GM10266 (cell line): ENCODE data around the gene TRAPPC2L.

Experiments
- DNase-seq: peaks from one replicate; pipeline ENCODE4 v3.0.0; 2012; ENCODE audit errors: extremely low spot score
- CTCF ChIP-seq: IDR thresholded peaks from 2 replicates; pipeline ENCODE4 v1.5.1; 2012; ENCODE audit warnings: mild to moderate bottlenecking, low read depth; ENCODE audit not compliant: control insufficient read depth, insufficient read depth; ENCODE audit errors: missing control alignments

TRAPPC2L gene

DNA sequence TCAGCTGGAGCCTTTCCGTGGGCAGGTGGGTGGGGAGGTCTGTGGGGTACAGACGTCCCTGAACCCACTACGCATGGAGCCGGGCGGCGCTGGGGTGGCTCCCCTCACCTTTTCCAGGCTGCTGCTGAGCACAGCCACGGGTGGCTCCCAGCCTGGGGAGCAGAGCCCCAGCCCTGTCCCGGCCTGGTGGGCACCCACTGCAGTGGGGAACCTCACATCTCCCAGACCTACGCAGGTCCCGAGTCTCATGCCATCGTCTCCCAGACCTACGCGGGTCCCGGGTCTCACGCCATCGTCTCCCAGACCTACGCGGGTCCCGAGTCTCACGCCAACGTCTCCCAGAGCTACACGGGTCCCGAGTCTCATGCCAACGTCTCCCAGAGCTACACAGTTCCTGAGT is 28.2 kb upstream of the TRAPPC2L start:
- no peak for DNase-seq
- TF ChIP-seq CTCF: no peak

GRCh38 chr16:88830258-88830657 is 26.7 kb upstream of the TRAPPC2L start:
- no peak for TF ChIP-seq CTCF
- DNase-seq: no peak

- no peak for TF ChIP-seq CTCF
Measured at GRCh38 chr16:88830783-88831182, 26.1 kb upstream of the TRAPPC2L start.

DNA sequence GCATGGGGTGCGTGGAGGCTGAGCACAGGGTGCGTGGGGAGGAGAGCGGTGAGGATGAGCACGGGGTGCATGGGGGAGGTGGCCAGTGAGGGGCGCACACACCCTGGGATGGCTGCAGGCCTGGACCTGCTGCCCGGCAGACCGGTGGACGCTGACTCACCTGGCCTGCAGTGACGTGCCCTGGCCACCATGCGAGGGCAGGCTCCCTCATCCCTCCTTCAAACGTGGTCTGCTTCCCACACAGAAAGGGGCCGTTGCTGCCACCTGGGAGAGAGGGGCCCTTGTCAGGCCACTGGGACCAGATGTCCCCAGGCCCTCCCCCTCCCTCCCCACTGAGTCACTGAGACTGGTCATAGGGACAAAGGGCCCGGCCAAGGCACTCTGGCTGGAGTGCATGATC is 25.1 kb upstream of the TRAPPC2L start:
- TF ChIP-seq CTCF: no peak
- no peak for DNase-seq

More at GRCh38 chr16:88830783-88831182, 26.1 kb upstream of the TRAPPC2L start:
- no peak for DNase-seq

DNA sequence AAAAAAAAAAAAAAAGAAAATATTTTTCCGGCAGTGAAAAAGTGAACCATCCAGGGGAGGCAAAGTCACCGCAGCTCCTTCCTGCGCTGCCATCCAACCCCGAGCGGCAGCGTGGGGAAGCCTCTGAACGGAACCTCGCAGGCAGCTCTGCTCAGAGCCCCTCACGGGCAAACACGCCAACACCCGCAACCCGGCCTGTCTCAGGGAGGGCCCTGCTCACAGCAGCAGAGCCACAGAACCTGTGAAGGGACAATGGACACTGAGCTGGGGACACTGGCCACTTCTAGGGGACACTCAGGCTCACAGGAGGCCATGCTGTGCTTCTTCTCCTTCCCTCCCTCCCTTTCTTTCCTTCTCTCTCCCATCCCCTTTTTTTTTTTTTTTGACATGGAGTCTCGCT is 23.8 kb upstream of the TRAPPC2L start:
- DNase-seq: no peak
- TF ChIP-seq CTCF: no peak

DNA sequence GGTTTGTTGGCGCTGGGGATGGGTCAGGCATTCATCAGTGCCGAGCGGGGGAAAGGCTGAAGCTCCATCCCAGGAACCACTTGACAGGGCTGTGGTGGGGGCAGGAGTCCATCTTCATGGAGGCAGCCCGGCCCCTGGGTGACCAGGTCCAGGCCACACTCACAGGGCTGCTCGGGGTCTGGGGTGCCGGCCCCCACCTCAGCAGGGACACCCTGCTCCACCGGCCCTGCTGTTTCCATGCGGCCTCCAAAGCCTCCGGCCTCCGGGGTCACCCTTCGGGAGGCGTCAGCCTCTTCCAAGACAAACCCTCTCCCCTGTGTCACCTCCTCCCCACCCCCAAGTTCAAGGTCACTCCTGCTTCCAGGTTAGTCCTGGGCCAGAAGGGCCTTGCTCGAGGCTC is 22.3 kb upstream of the TRAPPC2L start:
- no peak for TF ChIP-seq CTCF
- no peak for DNase-seq

DNA sequence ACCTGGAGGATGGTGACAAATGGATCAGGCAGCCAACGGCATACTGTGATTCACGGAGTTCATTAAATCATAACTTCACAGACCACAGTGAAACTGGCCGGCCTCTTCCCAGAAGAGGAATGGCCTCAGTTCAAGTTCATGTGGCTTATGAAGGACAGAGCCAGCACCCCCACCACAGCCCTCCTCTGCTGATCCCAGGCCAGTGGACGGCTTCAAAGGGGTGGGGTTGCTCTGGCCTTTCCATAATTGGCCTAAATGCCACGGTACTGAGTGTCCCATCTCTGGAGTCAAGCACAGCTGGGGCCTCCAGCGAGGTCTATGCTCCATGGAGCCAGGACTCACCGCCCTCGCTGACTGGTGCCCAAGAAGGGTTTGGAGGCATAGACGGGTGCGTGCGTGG is 21.5 kb upstream of the TRAPPC2L start:
- no peak for DNase-seq
- TF ChIP-seq CTCF: no peak
